HG03159 (cell line): Measurements from ENCODE around the gene PTPRM.
"Not testable (repeated sequence)": the region's sequence is repeated elsewhere in the genome, so short reads cannot be mapped to it uniquely, and the experiment has no call there.

Source experiments
- ATAC-seq: cut with Tn5 transposase; IDR thresholded peaks from one replicate; pipeline ENCODE4 v1.9.1; 2021; ENCODE audit warnings: mild to moderate bottlenecking, moderate library complexity; ENCODE audit not compliant: unreplicated experiment

The PTPRM gene

GRCh38 chr18:8439055-8439454 is 871.9 kb downstream of the PTPRM start:
- ATAC-seq: no peak

DNA sequence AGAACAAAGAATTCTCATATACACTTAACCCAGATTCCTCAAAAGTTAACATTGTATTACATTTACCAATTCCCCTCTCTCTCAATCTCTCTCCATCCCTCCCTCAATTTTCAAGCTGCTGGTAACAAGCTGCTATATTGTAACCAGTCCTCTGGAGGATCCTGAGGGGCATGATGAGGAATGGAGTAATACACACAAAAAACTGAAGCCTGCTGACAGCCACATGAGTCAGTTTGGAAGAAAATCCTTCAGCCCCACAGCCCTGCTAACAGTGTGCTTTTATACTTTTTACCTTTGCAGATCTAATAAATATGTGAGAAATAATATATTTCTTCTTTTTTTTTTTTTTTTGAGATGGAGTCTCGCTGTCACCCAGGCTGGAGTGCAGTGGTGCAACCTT is 876.4 kb downstream of the PTPRM start:
- no peak for ATAC-seq

DNA sequence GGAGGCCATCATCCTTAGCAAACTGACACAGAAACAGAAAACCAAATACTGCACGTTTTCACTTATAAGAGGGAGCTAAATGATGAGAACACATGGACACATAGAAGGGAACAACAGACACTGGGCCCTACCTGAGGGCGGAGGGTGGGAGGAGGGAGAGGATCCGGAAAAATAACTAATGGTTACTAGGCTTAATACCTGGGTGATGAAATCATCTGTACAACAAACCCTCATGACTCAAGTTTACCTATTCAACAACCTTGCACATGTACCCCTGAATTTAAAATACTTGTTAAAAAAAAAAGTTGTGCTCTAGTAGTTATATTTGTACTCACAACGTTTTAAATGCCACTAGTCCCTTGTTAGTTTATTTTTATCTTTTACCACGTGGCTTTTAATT is 879.8 kb downstream of the PTPRM start:
- not testable (repeated sequence) for ATAC-seq

- ATAC-seq: no peak
These were observed 881.0 kb downstream of the PTPRM start for GRCh38 chr18:8448130-8448529.

GRCh38 chr18:8450013-8450412 is 882.9 kb downstream of the PTPRM start:
- ATAC-seq: no peak

DNA sequence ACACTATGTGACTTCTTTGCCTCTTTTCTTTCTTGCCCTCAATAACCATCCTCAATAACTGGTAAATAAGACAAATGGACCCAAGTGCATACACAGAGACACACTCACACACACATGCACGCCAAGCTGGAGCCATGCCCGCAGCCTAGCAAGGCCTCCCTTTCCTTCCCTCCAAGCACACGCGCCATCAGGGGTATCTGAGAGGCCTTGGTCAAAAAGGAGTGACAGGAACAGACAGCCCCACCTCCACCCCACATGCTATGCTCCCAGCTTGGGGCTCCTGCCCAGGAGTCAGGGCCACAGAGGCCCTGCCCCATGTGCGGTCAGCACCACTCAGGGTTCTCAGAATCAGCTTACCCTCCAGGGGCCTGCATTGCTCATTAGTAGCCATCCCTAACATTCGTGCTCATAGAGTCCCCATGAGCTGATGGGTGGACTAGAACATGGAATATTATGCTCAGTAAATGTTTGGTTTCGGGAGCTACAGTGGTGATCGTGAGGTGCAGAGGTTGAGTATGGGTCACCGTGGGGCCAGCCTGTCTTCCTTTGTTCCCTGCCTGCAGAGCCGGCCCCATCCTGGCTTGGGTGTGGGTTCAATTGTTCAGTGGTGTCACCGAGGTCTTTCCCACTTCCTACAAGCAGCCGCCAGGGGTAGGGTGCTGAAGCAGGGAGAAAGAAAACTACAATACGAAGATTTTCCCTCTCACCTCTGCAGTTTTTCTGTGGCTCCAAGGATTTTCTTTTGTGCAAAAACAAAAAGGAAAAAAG is 884.0 kb downstream of the PTPRM start:
- no peak for ATAC-seq

- no peak for ATAC-seq
These were observed 886.4 kb downstream of the PTPRM start for GRCh38 chr18:8453528-8453927.

GRCh38 chr18:8454136-8454535 is 887.0 kb downstream of the PTPRM start:
- ATAC-seq: no peak

DNA sequence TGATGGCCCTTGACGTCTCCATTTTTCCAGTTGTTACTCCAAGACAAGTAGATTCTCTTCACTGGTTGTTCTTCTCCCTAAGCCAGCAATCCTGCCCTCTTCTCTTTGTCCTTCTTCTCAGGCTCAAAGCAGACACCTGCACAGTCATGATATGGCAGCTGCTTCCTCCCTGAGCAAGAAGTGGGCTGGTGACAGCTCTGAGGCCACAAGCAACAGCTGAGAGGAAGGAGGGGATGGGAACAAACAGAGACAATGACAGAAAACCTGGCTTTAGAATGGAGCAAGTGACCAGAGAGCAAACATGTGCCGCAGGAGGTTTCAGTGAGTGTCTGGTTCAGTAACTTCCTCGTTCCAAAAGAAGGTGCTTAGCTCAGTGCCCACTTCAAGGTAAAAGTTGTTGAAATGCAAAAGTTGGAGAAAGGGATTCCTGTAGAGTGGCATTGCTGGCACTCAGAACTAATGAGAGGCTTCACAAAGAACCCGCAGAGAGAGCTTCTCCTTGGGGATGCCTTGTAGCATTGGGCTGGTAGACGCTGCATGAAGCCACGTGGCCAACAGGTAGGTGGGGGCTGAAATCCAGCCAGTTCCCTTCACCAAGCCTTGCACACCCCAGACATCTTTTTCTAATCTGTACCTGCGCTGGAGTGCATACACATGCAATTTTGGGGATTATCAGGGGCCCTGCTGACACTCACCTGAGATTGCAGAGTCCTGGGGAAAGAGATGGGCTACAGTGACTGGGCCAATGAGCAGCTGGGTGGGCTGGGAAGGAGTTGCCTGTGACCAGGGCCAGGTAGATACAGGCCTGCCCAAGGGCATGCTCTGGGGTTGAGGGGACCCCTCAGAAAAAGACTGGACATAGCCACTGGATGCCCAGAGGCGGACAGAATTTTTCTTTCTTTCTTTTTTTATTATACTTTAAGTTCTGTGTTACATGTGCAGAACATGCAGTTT is 888.8 kb downstream of the PTPRM start:
- ATAC-seq: no peak
